Measurements from ENCODE around the gene TPTE2.
"Not testable (repeated sequence)": the region's sequence is repeated elsewhere in the genome, so short reads cannot be mapped to it uniquely, and the experiment has no call there.

The TPTE2 gene

GRCh38 chr13:19561127-19561582, at the start of gene TPTE2:
Gene TPTE2, minus strand, starts transcription at chr13:19561532. Its CDS starts 58,298 bp downstream, at chr13:19503234.
- in situ Hi-C loops (cut with MboI; ENCODE audit: low sequenced_read_pairs) = not testable (repeated sequence)

- in situ Hi-C loops (cut with MboI; ENCODE audit: low sequenced_read_pairs) = no loop called here
Measured at GRCh38 chr13:19607523-19608078, 46.3 kb upstream of the TPTE2 start.

DNA sequence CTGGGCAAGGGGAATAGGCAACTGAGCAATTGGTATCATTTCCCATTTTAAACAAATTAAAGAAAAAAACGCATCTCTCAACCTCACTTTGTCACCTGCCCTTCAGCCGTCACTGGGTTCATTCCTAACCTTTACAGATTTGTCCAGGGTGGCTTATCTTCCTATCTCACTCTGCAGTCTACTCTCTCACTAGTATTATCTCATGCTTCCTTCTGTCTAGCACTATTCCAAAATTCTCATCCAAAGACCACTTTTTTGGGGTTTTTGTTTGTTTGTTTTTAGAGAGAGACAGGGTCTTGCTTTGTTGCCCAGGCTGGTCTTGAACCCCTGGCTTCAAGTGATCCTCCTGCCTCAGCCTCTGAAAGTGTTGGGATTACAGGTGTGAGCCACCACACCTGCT, 45.4 kb upstream of the TPTE2 start:
- in situ Hi-C loops (cut with MboI; ENCODE audit: low sequenced_read_pairs) = no loop called here

DNA sequence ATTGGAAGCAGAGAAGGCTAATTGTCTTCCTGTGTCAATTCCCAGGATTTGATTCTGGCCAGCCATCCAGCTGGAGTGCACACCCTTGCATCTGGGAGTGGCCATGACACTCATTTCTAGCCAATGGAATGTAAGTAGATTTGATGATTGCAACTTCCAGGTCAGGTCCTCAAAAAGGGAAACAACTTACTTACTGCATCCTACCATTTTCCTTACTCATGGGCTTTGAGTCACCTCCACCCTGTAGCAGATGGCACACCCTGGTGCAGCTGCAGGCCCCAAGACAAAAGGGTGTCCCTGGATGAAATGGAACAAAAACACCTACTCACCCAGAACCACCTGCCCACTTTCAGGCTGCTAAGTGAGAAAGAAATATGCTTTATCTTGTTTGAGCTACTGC, 44.8 kb upstream of the TPTE2 start:
- in situ Hi-C loops (cut with MboI; ENCODE audit: low sequenced_read_pairs) = no loop called here

DNA sequence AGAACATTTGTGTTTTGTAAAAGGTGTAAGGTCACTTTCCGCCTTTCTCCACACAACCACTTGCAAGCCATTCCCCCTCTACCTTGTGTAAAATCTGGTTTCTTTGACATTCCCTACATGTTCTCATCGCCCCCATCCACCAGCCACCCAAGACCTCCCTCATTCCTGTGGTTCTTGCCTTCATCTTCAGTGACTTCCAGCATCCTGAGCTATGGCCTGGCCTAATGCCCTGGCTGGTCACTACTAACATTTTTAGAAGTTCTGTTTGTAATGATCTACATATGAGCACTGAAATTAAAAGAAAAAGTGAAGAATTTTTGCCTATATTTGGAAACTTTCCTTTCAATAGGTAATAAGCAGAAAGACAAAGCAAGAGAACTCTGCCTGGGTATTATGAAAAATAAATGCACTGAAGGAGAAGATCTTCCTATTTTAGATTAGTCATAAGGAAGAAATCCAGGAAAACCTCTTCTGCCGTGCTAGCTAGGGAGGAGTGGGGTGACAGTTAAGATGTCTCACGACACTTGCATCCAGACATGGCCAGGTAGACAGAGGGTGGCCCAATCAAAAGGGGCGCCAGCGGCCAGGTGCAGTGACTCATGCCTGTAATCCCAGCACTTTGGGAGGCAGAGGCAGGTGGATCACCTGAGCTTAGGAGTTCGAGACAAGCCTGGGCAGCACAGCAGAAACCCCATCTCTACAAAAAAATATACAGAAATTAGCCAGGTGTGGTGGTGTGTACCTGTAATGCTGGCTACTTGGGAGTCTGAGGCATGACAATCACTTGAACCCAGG, 44.0 kb upstream of the TPTE2 start:
- in situ Hi-C loops (cut with MboI; ENCODE audit: low sequenced_read_pairs) = no loop called here

DNA sequence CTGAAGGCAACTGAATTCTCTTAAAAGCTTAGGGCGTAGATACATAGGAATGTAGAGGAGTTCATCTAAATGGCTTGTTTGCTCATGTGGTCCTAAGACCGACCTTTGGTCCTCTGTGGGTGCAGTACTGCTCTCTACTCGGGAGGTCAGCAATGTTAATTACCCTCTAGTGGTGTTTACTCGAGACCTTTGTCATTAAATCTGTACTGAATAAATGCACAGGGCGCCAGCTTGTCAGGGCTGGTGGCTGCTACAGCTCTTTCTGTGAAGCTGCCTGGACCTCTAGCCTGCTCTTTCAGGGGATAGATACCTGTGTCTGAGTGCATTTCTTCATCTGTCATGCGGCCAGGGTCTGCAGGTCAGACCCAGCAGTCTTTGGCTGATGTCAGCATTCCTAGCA, 43.0 kb upstream of the TPTE2 start:
- in situ Hi-C loops (cut with MboI; ENCODE audit: low sequenced_read_pairs) = no loop called here

DNA sequence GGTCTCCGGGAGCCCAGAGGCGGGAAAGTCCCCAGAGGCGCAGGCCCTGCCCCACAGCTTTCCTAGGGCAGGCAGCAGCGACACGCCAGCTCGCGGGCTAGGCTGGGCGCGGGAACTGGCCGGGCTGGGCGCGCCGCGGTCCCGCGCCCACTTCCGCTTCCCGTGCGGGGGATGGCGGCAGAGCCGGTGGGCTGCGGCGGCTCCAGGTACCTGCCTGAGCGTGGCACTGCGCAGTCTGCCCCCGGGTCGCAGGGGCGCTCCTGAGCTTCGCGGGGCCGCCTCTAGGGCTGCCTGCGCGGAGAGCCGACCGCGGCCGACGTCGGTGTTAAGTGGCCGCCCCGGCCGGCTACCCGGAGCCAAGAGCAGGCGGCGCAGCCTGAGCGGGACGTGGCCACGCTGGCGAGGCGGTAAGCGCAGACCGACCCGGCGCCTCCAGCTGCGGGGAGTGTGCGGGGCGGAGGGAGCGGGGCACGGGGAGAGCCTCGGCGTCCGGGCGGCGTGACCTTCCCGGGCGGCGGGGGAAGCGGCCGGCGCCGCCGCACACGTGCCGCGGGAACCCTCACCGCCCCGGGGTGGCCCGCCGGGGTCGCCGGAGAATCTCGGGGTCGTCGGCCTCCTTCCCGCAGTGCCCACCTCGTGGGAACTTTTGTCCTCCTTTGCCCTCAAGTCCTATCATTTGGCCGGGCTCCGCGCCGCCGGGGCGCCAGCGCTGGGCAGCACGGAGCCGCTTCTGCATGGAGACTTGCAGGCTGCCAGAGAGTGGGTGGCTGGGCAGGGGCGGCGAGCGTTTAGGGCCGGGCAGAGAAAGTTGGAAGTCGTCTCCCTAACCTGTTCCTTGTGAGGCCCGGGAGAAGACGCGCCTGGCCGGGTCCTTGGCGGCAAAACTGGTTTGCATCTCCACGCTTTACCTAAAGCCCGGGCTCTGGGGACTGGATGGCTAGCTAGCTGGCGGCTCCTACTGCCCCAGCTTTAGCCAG, 40.7 kb upstream of the TPTE2 start:
- in situ Hi-C loops (cut with MboI; ENCODE audit: low sequenced_read_pairs) = no loop called here

DNA sequence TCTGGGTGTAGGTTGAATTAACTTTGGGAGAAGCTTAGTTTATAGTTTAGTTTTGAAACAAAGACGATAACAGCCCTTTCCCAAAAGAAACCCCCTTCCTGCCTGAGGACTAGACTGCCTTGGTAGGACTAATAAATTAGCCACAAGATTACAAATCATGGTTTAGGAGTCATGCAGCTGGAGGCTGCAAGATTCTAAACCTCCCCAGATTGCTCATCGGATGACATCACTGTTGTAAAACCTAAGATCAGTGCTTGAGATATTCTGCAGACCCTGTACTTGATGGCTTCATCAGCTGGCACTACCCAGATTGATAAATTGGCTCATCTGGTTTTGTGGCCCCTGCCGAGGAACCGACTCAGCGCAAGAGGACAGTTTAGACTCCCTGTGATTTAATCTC, 36.2 kb upstream of the TPTE2 start:
- in situ Hi-C loops (cut with MboI; ENCODE audit: low sequenced_read_pairs) = no loop called here

GRCh38 chr13:19596960-19597361, 35.6 kb upstream of the TPTE2 start:
- in situ Hi-C loops (cut with MboI; ENCODE audit: low sequenced_read_pairs) = no loop called here

GRCh38 chr13:19596086-19596485, 34.8 kb upstream of the TPTE2 start:
- in situ Hi-C loops (cut with MboI; ENCODE audit: low sequenced_read_pairs) = no loop called here

DNA sequence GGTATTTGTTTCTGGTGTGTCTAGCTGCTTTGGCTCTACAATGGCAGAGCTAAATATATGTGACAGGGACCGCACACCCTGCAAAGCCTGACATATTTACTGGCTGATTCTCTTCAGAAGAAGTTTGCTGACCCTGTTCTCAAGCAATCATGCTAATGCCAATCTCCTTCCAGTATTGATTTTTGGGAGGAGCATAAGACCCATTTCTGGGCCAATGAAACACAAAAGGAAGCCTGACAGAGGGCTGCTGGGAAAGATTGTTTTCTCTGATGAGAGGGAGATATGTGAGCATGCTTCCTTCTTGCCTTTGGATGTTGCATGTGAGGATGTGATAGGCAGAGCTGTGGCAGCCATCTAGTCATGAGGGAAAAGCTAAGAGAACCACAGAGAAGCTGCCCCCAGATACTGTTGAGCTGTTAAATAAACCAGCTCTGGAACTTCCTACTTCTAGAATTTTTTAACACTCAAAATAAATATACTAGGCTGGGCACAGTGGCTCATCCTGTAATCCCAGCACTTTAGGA, 31.4 kb upstream of the TPTE2 start:
- in situ Hi-C loops (cut with MboI; ENCODE audit: low sequenced_read_pairs) = no loop called here

DNA sequence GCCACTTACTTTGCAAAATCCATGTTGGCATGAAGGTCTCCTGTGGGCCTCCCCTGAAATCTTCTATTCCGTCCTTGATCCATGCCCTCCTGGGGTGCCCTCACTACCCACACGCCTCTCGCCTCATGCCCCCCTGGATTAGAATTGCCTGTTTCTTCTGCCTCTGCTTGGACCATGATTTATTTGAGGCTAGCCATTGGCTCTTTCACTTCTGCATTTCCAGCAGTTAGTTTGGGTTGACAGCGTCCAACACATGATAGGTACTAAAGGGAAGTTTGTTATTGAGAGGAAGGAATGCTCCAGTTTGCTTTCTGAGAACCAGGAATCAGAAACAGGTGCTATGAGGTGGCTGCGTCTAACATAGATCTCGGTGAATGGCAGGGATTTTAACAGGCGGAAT, 30.5 kb upstream of the TPTE2 start:
- in situ Hi-C loops (cut with MboI; ENCODE audit: low sequenced_read_pairs) = no loop called here

DNA sequence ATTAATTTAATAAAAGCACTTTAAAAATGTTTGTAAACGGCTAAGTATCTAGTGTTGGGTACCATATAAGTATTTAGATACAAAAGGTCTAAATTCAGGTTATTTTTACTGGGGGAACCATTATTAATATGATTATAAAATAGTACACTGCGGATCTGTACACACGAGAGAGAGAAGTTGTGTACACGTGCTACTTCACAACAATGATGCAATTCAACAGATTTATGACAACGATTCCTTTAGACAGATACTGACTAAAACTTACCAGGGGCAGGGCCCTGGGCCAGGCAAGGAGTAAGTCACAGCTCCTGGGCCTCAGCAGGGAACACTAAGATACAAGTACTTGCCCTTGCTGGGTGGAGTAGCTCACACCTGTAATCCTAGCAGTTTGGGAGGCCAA, 29.1 kb upstream of the TPTE2 start:
- in situ Hi-C loops (cut with MboI; ENCODE audit: low sequenced_read_pairs) = no loop called here

DNA sequence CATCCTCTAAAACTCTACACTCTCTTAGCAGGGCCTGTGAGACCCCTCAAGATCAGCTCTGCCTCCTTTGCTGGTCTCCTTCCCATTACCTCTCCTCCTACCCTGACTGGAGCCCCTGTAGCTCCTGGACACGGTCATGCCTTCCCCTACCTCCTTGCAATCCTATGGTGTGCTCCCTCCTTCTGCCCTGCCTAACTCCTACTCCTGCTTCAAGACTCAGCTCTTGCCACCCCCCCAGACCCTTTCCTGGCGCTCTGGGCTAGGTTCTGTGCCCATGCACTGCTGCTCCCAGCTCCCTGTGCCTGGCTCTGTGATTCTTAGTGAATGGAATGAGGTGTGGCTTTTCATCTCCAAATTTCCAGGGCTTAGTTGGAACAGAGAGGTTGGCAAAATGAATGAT, 28.0 kb upstream of the TPTE2 start:
- in situ Hi-C loops (cut with MboI; ENCODE audit: low sequenced_read_pairs) = no loop called here

DNA sequence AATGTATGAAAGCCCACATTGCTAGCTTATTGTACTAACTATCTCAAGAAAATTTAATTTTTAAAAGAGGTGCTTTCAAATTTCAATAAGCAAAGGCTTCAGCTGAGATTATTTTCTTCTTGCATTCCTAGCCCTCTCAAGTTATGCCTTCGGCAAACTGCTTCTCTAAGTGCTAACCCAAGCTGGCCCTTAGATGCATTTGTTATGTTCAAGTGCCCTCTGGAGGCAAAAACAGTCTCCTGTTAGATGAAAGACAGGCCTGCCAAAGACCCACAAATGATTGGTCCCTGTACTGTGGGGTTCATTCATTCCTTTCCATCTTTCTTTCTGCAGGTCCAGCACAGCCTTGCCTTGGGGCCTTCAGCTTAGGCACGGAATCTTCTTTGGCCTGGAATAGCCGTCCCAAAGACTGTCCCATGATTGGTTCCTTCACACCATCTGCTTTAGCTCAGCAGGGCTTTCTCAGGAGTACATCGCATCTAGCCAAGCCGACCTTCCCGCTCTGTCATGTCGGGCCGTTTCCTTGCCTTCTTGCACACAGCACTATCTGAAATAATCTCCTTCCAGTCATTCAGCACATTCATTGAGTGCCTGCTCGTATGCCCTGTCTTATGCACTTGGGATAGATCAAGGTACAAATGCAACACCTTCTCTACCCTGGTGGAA, 26.4 kb upstream of the TPTE2 start:
- in situ Hi-C loops (cut with MboI; ENCODE audit: low sequenced_read_pairs) = no loop called here

GRCh38 chr13:19586904-19587634, 25.7 kb upstream of the TPTE2 start:
- in situ Hi-C loops (cut with MboI; ENCODE audit: low sequenced_read_pairs) = no loop called here

DNA sequence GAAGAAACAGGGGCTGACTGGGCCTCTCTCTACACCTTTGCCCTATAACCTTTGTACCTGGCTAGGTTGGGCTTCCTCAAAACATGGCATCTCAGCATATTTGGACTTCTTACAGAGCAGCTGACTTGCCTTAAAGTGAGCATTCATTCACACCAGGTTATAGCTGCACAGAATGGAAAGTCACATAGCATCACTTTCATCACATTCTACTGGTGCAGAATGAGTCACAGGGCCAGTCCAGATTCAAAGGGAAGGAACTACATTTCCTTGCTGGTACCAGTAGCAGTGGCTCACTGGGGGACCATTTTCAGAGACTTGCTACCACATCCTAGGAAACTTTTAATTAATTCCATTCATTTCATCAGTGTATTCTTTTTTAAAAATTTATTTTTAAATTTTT, 20.3 kb upstream of the TPTE2 start:
- in situ Hi-C loops (cut with MboI; ENCODE audit: low sequenced_read_pairs) = no loop called here

- in situ Hi-C loops (cut with MboI; ENCODE audit: low sequenced_read_pairs) = no loop called here
Measured at GRCh38 chr13:19575230-19575629, 13.9 kb upstream of the TPTE2 start.

DNA sequence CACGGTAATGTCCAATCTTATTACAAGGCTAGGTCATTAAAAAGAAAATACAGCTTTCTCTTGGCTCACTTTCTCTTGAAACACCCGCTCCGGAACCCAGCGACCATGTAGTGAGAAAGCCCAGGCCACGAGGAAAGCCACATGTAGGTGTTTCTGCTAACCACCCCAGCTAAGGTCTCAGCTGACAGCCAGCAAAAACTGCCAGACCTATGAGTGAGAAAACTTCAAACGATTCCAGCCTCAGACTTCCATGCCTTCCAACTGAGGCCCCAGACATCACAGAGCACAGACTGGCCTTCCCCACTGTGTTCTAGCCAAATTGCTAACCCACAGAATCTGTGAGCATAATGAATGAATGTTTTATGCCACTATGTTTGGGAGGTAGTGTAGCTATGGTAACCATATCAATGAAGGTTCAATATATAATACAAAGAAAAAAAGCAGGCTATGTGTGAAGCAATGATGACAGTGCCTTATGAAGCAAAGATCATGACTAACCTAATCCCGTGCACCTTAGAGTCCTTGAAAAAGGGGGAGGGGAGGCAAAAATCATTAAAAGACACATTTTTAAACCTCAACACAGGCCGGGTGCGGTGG, 11.9 kb upstream of the TPTE2 start:
- in situ Hi-C loops (cut with MboI; ENCODE audit: low sequenced_read_pairs) = no loop called here

DNA sequence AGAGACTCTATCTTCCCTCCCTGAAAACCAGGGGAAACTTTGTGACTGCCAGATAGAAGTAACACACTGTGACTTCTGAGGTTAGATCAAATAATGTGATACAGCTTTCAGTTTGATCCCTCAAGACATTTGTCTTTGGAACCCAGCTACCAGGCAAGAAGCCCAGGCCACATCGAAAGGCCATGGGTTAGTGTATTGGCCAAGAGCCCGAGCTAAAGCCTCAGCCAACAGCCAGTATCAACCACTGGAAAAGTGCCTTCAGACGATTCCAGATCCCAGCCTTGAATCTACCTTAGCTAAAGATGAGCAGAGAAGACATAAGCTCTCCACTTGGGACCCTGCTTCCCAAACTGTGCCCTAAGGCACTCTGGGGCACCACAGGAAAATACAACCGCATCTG, 10.9 kb upstream of the TPTE2 start:
- in situ Hi-C loops (cut with MboI; ENCODE audit: low sequenced_read_pairs) = no loop called here
